Activated naive CD8-positive, alpha-beta T cell treated with anti-CD3 and anti-CD28 coated beads for 36 hours (primary cell): ENCODE results near the gene MAST4. TPM values are rescaled to one million over a fixed set of nuclear protein-coding genes. Genes with fewer than 3 reads are reported as not detected.
A peak's percentile ranks its signal among the peaks of the same experiment; 100 is the strongest.

Experiments used
- DNase-seq: peaks from one replicate; pipeline ENCODE4 v3.0.0; 2021
- H3K27ac Mint-ChIP-seq: one replicate; pipeline ENCODE4 v1.8.0; 2022; ENCODE audit warnings: mild to moderate bottlenecking, moderate library complexity, mixed read lengths
- H3K27me3 Mint-ChIP-seq: one replicate; pipeline ENCODE4 v1.8.0; 2022; ENCODE audit warnings: mild to moderate bottlenecking, mixed read lengths
- H3K36me3 Mint-ChIP-seq: one replicate; pipeline ENCODE4 v1.8.0; 2021; ENCODE audit warnings: mild to moderate bottlenecking, mixed read lengths
- H3K4me1 Mint-ChIP-seq: one replicate; pipeline ENCODE4 v1.8.0; 2021; ENCODE audit warnings: mixed read lengths
- H3K4me3 Mint-ChIP-seq: one replicate; pipeline ENCODE4 v1.8.0; 2022; ENCODE audit warnings: mild to moderate bottlenecking, moderate library complexity, mixed read lengths
- H3K9me3 Mint-ChIP-seq: one replicate; pipeline ENCODE4 v1.8.0; 2022; ENCODE audit warnings: mixed read lengths
- total RNA-seq, 2 experiments: library from RNA; stranded (reverse); gene quantifications; one replicate each; pipeline ENCODE4 v1.2.3, GENCODE V29; 2021

Gene MAST4
- total RNA-seq, result 1 to 10 TPM; 8.9 to 9.8 TPM

DNA sequence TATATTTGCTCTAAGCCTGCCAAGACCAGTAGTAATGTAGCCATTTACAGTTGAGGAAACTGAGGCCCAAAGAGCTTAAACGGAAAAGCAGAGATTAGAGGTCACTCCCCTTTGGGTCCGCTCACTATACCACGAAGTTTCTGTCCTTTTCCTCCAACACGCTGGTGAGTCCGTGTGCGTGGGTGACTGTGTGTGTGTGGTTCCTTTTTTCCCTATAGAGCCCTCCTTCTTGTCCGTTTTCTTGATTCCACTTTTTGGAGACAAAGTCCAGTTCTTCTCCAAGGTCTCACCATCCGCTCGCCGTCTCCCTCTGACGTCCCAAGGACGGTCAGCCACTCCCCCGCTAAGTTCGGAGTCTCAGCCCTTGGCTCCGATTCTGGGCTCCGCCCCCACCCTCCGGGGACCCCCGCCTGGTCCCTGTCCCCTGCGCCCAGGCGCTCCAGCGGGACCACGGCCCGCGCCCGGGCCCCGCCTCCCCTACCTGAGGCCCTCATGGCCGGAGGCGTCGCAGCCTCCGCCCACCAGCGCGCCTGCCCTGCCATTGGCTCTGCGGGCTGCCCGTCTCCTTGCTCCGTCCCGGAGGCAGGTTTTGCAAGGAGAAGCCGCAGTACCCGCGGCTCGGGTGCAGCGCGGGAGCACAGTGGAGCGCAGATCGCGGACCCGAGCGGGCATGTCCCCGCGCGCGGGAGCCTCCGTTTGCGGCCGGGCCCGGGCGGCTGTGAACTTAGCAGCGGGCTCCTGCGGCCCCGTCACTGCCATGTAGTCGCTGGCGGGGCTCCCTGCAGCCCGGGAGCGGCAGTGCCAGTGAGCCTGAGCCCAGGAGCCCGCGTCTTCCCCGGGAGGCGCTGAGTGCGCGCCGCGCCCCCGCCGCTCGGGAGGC is at the start of gene MAST4:
TSS of gene MAST4 (plus strand) at position 638 of the 880 bp plus-strand sequence. CDS start 263 bp downstream, outside the sequence.
- peaks cover 81% of the 10 kb centered on the region for H3K27me3 Mint-ChIP-seq
- H3K4me3 Mint-ChIP-seq, result peak within 1 kb of the TSS; percentile 73
- peak; percentile 81 for DNase-seq
- peaks cover 15% of the 10 kb centered on the region for H3K4me1 Mint-ChIP-seq
- H3K36me3 Mint-ChIP-seq, result no peaks in the 10 kb centered on the region
- H3K9me3 Mint-ChIP-seq, result no peaks in the 10 kb centered on the region
- H3K27ac Mint-ChIP-seq, result no peak within 1 kb of the TSS

DNA sequence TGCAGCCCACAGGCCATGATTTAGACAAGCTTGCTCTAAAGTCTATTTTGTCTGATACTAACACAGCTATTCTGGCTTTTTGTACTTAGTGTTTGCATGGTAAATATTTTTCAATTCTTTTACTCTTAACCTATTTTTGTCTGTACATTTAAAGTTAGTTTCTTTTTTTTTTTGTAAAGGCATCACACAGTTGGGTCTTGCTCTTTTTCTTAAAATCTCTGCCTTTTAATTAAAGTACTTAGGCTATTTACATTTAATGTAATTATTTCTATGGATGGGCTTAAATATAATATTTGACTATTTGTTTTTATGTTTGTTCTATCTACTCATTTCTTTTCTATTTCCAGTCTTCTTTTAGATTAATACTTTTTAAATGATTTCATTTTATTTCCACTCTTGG is 49.7 kb upstream of the MAST4 start:
- no peaks in the 10 kb centered on the region for H3K36me3 Mint-ChIP-seq
- no peaks in the 10 kb centered on the region for H3K4me1 Mint-ChIP-seq

DNA sequence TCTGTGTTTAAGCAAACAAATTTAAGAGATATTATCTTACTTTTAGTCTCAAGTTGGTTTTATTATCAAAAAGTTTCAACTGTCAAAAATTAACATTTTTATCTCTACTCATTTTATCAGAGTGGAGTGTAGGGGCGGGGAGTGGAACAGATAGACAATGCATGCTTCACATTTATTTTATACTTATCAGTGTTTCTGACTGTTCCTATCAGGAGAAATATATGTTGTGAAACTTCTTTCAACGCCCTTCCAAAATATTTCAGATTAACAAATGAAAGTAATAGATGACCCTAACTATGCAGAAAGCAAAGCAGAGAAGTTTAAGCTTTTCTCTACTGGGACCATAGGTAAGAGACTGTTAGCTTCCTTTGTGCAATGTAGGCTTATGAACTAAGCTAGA is 44.9 kb upstream of the MAST4 start:
- no peak overlapping the region for H3K4me3 Mint-ChIP-seq
- no peak for DNase-seq
- no peak overlapping the region for H3K27ac Mint-ChIP-seq
- peaks cover 9% of the 10 kb centered on the region for H3K9me3 Mint-ChIP-seq
- peaks cover 19% of the 10 kb centered on the region for H3K27me3 Mint-ChIP-seq
- H3K4me1 Mint-ChIP-seq, result peaks cover 13% of the 10 kb centered on the region
- H3K36me3 Mint-ChIP-seq, result peaks cover 2% of the 10 kb centered on the region

More for the DNA sequence above, 49.7 kb upstream of the MAST4 start:
- DNase-seq, result no peak
- Mint-ChIP-seq H3K4me3 (no peak overlapping the region), H3K27ac (no peak overlapping the region), H3K9me3 (peaks cover 5% of the 10 kb centered on the region), H3K27me3 (peaks cover 19% of the 10 kb centered on the region)

DNA sequence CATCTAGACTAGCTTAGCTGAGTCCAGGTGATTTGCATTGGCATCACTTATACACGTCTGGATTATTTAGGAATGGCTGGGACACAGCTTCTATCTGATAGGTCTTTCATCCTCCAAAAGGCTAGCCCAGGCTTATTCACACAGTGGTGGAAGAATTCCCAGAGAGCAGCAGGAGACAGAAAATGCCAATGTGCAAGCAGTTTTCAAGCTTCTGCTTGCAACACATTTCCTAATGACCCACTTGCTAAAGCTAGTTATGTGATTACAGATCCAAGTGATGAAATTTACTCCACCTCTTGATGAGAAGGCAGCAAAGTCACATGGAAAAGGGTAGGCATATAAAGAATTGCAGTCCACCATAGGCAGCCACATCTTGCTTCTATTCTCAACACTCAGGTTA is 44.2 kb upstream of the MAST4 start:
- peaks cover 19% of the 10 kb centered on the region for H3K27me3 Mint-ChIP-seq
- no peak overlapping the region for H3K27ac Mint-ChIP-seq
- peaks cover 9% of the 10 kb centered on the region for H3K9me3 Mint-ChIP-seq
- peaks cover 2% of the 10 kb centered on the region for H3K36me3 Mint-ChIP-seq
- H3K4me1 Mint-ChIP-seq, result peaks cover 13% of the 10 kb centered on the region
- no peak overlapping the region for H3K4me3 Mint-ChIP-seq
- no peak for DNase-seq

DNA sequence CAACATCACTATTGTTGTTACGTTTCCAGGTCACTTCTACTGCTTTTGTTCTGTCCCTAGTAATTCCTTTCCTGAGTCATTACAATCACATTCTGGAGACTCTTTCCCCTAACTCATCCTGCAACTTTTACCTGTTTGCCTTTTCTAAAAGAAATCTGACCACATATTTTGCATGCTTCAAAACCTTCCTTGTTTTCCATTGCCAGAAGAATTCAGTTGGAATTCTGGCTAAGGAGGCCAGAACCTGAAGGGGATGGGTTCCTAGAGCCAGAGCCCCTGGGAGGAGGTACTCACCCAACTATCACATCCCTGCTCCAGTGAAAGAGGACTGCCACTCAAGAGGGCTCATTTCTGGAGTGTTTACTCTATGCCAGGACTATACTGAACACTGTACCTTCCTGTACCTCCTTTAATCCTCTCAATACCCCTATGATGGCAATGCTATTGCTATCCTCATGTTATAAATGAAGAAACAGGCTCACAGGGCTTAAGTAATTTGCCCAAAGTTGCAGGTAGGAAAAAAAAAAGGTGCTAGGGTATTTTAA is 42.8 kb upstream of the MAST4 start:
- Mint-ChIP-seq H3K9me3 (peaks cover 7% of the 10 kb centered on the region), H3K4me1 (peaks cover 14% of the 10 kb centered on the region), H3K27ac (no peak overlapping the region), H3K27me3 (peaks cover 13% of the 10 kb centered on the region), H3K36me3 (peaks cover 2% of the 10 kb centered on the region), H3K4me3 (no peak overlapping the region)
- no peak for DNase-seq

DNA sequence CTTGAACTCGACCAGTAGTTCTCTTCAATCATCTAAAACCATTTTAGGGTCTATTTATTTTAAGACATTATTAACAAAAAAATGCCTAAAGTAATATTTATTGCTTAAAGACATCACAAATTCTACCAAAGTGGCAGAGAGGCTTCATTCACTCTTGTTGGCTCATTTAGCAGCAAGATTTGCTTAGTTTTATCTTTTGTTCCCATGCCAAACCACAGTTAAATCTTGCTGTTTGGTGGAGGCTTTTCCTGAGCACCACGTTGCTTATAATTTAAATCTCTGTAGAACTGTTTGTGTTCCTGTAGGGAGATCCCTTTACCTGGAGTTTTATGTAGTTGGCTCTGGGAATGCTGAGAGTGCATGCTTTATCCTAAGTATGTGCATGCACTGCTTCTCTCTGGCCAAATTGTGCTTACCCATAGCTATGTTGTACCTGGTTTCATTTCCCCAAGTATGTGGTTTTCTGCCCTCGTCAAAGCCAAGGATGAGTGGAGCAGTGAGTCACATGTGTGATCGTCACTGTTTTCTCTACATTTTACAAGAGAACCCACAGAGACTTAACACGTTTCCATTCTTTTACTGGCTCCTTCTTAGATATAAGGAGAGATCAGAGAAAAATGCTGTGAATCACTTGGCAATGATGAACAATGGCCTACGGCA is 42.1 kb upstream of the MAST4 start:
- Mint-ChIP-seq H3K27ac (no peak overlapping the region), H3K36me3 (peaks cover 2% of the 10 kb centered on the region)

DNA sequence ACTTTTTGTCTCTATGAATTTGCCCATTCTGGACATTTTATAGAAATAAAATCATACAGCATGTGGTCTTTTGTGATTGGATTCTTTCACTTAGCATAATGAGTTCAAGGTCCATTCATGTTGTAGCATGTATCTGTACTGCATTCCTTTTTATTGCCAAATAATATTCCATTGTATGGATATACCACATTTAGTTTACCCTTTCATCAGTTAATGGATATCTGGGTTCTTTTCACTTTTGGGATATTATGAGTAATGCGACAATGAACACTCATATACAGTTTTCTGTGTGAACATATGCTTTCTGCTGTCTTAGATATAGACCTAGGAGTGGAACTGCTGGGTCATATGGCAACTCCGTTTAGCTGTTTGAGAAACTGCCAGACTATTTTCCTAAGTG is 41.3 kb upstream of the MAST4 start:
- Mint-ChIP-seq H3K36me3 (peaks cover 2% of the 10 kb centered on the region), H3K27ac (peak overlapping the region; percentile 47)

More for the DNA sequence above, 42.1 kb upstream of the MAST4 start:
- no peak overlapping the region for H3K4me3 Mint-ChIP-seq
- peaks cover 10% of the 10 kb centered on the region for H3K27me3 Mint-ChIP-seq
- H3K9me3 Mint-ChIP-seq, result peaks cover 6% of the 10 kb centered on the region
- peaks cover 17% of the 10 kb centered on the region for H3K4me1 Mint-ChIP-seq
- peak; percentile 41 for DNase-seq

DNA sequence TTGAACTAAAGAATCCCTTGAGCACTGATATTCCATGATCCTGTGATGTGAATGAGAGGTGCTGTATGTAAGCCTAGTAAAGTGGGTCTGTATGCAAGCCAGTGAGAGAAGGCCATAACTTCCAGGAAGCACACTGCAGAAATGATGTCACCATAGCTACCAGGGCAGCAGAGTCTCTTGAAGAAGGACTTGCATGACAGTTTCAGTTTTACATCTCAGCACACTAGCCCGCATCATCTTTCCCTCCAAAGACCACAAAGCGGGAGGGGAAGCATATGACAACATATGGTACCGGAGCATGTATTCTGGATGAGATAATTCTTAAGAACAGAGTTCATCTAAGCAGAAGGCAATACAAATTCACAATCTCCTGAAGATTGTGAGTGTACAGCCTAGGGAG is 37.6 kb upstream of the MAST4 start:
- Mint-ChIP-seq H3K4me1 (peaks cover 17% of the 10 kb centered on the region), H3K27ac (no peak overlapping the region), H3K27me3 (peaks cover 12% of the 10 kb centered on the region), H3K9me3 (peaks cover 6% of the 10 kb centered on the region), H3K4me3 (no peak overlapping the region), H3K36me3 (peaks cover 2% of the 10 kb centered on the region)
- peak; percentile 25 for DNase-seq

More for the DNA sequence above, 41.3 kb upstream of the MAST4 start:
- Mint-ChIP-seq H3K9me3 (peaks cover 6% of the 10 kb centered on the region), H3K27me3 (peaks cover 4% of the 10 kb centered on the region), H3K4me1 (peaks cover 17% of the 10 kb centered on the region), H3K4me3 (no peak overlapping the region)
- no peak for DNase-seq

DNA sequence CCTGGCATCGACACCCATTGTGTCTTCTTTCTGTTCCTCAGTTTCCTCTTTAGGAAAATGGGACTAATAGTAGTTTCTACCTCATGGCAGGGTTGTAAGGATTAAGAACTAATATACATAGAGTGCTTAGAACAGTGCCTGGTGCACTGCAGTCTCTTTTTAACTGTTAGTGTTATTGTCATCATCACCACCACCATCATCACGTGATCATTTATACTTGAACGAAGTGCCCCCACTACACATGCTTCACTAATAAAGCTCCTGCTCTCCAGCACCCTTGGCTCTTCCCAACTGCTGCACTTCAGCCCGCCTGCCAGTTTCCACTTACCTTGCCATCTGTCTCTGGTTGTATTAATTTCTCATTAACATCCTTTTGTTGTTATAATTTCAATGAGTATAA is 35.8 kb upstream of the MAST4 start:
- Mint-ChIP-seq H3K4me1 (peaks cover 5% of the 10 kb centered on the region), H3K9me3 (peaks cover under 1% of the 10 kb centered on the region), H3K36me3 (peaks cover under 1% of the 10 kb centered on the region), H3K27me3 (peaks cover 12% of the 10 kb centered on the region), H3K27ac (no peak overlapping the region), H3K4me3 (no peak overlapping the region)
- no peak for DNase-seq

DNA sequence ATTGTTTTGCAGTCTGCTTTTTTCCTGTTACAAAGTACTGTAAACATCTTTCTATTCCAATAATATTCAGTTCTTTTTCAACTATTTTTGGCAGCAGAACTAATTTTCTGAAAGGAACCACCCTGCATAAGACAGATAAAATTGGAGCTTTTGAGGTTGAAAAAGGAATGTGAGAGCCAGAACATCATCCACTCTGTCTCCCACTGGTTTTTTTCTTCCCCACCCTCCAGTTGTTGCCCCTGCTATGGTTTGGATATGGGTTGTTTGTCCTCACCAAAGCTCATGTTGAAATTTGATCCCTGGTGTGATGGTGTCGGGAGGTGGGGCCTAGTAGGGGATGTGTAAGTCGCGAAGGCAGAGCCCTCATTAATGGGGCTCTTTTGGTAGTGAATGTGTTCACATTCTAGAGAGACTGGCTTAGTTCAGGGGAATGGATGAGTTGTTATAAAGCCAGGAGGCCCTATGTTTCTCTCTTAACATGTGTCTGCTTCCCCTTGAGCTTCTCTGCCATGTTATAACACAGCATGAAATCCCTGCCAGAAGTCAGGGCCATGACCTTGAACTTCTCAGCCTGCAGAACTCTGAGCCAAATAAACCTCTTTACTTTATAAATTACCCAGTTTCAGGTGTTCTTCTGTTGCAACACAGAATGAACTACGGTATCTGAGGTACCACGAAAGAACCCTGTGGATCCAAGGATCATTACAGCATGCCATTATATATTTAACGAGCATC is 34.8 kb upstream of the MAST4 start:
- peaks cover 9% of the 10 kb centered on the region for H3K4me1 Mint-ChIP-seq
- DNase-seq, result no peak
- no peaks in the 10 kb centered on the region for H3K9me3 Mint-ChIP-seq
- H3K27ac Mint-ChIP-seq, result no peak overlapping the region
- no peak overlapping the region for H3K4me3 Mint-ChIP-seq
- H3K27me3 Mint-ChIP-seq, result peaks cover 15% of the 10 kb centered on the region
- no peaks in the 10 kb centered on the region for H3K36me3 Mint-ChIP-seq

DNA sequence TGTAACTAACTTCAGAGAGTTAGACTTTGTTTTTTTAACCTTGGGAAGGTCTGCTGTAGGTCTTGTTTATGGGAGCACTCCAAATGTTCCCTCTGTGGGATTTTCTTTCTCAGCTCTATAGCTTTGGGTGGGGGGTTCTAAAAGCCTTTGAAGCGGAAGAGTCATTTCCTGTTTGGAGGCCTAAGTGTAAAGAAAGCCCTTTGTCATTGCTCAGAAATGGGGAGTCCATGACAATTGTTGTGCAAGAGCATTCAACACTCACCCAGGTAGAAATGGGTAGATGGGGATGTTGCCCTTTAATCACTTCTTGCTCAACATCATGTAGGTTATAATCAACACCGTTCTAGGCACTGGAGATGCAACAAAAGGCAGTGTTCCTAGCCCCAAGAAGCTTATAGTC is 30.3 kb upstream of the MAST4 start:
- Mint-ChIP-seq H3K27ac (no peak overlapping the region), H3K27me3 (peaks cover 12% of the 10 kb centered on the region), H3K36me3 (no peaks in the 10 kb centered on the region), H3K4me3 (no peak overlapping the region), H3K9me3 (no peaks in the 10 kb centered on the region), H3K4me1 (peaks cover 5% of the 10 kb centered on the region)
- DNase-seq, result no peak

DNA sequence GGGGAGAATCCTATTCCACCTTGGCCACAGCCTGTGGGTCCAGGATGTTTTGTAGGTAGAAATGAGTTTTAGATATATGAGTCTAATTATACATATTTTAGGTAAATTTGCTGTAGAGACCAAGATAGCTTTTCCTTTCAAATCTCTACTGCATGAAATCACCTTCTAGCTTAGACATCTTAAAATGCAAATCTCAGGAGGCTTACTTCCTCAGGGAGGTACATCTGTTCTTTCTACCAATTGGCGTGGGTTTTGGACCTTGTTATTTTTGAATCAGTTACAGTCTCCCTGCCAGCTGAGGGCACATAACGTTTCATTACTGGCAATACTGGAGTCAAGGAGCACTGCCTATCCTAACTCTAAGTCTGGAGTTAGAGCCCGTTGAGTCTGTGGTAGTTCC is 28.7 kb upstream of the MAST4 start:
- H3K36me3 Mint-ChIP-seq, result no peaks in the 10 kb centered on the region
- H3K4me3 Mint-ChIP-seq, result no peak overlapping the region
- DNase-seq, result no peak
- H3K27me3 Mint-ChIP-seq, result peaks cover 16% of the 10 kb centered on the region
- H3K27ac Mint-ChIP-seq, result no peak overlapping the region
- H3K4me1 Mint-ChIP-seq, result peaks cover 5% of the 10 kb centered on the region
- no peaks in the 10 kb centered on the region for H3K9me3 Mint-ChIP-seq

DNA sequence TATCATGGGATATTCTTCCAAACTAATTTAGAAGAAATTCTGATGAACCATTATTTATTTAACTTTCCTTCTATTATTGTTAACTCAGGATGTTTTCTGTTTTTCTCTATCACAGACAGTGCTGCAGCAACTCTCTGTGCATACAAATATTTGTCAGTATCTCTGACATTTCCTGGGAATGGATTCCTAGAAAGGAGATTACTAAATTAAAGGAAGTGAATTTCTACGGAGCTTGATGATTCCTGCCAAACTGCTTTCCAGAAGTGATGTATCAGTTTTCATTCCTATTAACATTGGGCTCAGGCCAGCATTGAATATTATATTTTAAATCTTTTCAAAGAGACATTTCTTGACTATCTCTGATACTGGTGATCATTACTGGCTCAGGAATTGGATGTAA is 26.0 kb upstream of the MAST4 start:
- H3K36me3 Mint-ChIP-seq, result no peaks in the 10 kb centered on the region
- peaks cover 25% of the 10 kb centered on the region for H3K27me3 Mint-ChIP-seq
- H3K9me3 Mint-ChIP-seq, result no peaks in the 10 kb centered on the region
- H3K27ac Mint-ChIP-seq, result no peak overlapping the region
- DNase-seq, result no peak
- no peak overlapping the region for H3K4me3 Mint-ChIP-seq
- H3K4me1 Mint-ChIP-seq, result peaks cover 5% of the 10 kb centered on the region

DNA sequence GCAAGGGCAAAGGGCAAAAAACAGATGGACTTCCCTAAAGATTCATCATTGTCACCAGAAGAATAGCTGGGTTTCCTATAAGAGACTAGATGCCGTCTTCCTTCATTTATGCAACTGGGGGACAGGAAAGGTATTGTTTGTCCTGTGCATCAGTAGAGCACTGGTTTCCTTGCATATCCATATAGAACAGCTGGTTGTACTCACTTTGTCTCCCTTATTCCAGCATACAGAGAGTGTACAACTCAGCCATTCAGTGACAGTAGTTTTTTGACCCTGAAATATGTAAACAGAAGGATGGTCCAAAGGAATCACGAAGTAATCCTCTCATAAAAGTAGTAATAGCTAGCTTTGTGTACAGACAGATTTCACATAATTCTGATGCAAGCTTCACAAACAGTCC is 22.5 kb upstream of the MAST4 start:
- H3K9me3 Mint-ChIP-seq, result no peaks in the 10 kb centered on the region
- H3K36me3 Mint-ChIP-seq, result no peaks in the 10 kb centered on the region
- no peak overlapping the region for H3K4me3 Mint-ChIP-seq
- H3K27ac Mint-ChIP-seq, result no peak overlapping the region
- peaks cover 26% of the 10 kb centered on the region for H3K27me3 Mint-ChIP-seq
- H3K4me1 Mint-ChIP-seq, result no peaks in the 10 kb centered on the region
- no peak for DNase-seq
